Gastrocnemius medialis (tissue), 4 donors: ENCODE data around the gene ARHGAP26. TPM values are rescaled to one million over a fixed set of nuclear protein-coding genes. Genes with fewer than 3 reads are reported as not detected.
A peak's percentile ranks its signal among the peaks of the same experiment; 100 is the strongest.

ENCODE experiments used
- ATAC-seq, 2 donors: fragments of 150-250 bp; one replicate each; pipeline ENCODE4 v1.9.1; 2016
- DNase-seq, 2 donors: peaks; one replicate each; pipeline ENCODE4 v3.0.0-alpha.2; 2019
- H3K27ac ChIP-seq, 4 donors: fragments of 200-600 bp; sonication (generic); 1 replicate in 1 of 4; 2 replicates in 3 of 4; pipeline ENCODE4 v1.5.1; 2016 to 2018; ENCODE audit warnings: mild to moderate bottlenecking in 2 of 4, moderate library complexity in 1 of 4
- H3K27me3 ChIP-seq, 3 donors: fragments of 200-600 bp; sonication (generic) in 2 of 3; 1 replicate in 1 of 3; 2 replicates in 2 of 3; pipeline versions ENCODE4 v1.5.1 to v1.6.0; 2016 to 2019; ENCODE audit warnings: mild to moderate bottlenecking in 1 of 3, moderate library complexity in 1 of 3
- H3K36me3 ChIP-seq, 2 donors: fragments of 200-600 bp; sonication (generic) in 1 of 2; one replicate each; pipeline ENCODE4 v1.5.1; 2017 to 2018
- H3K4me1 ChIP-seq, 2 donors: fragments of 200-600 bp; sonication (generic) in 1 of 2; one replicate each; pipeline ENCODE4 v1.5.1; 2016 to 2017; ENCODE audit warnings: mild to moderate bottlenecking in 2 of 2
- H3K4me3 ChIP-seq, 4 donors: fragments of 200-600 bp; sonication (generic) in 3 of 4; 1 replicate in 1 of 4; 2 replicates in 3 of 4; pipeline ENCODE4 v1.5.1; 2016 to 2019; ENCODE audit warnings: mild to moderate bottlenecking in 2 of 4
- H3K9me3 ChIP-seq, 3 donors: fragments of 200-600 bp; sonication (generic) in 2 of 3; 1 replicate in 1 of 3; 2 replicates in 2 of 3; pipeline ENCODE4 v1.5.1; 2016 to 2019
- POLR2A ChIP-seq, 2 donors: fragments of 450-650 bp; IDR thresholded peaks; one replicate each; pipeline ENCODE4 v1.6.1; 2017; ENCODE audit warnings: antibody characterized with exemption in 2 of 2, mild to moderate bottlenecking in 2 of 2, moderate library complexity in 2 of 2
- in situ Hi-C, 4 donors: fragments of 200-750 bp; cut with MboI; loops; one replicate each; pipeline versions ENCODE4 v1.15.0 to v1.8.0; 2017; ENCODE audit warnings: low sequenced_read_pairs in 4 of 4
- intact Hi-C: fragments of 100-400 bp; cut with DNase I; formaldehyde crosslinking; loops from one replicate; pipeline ENCODE4 v1.15.1; 2023; ENCODE audit warnings: low total_unique reads
- total RNA-seq, 4 donors: library from RNA; depleted of rRNA; stranded (reverse); fragments of >200 nt; gene quantifications; one replicate each; pipeline versions ENCODE4 v1.1.0 to v1.2.3, GENCODE V29; 2016
- TF ChIP-seq, protein P1 (sequence below), 5 experiments: fragments of 450-650 bp in 3 of 5; fragments of 200-600 bp in 2 of 5; sonication (generic) in 2 of 5; IDR thresholded peaks in 4 of 5; conservative IDR thresholded peaks in 1 of 5; 1 replicate in 4 of 5; 2 replicates in 1 of 5; pipeline ENCODE4 v1.5.1; 2016 to 2019; ENCODE audit warnings: antibody characterized with exemption in 5 of 5, mild to moderate bottlenecking in 3 of 5, moderate library complexity in 3 of 5

Gene ARHGAP26
- total RNA-seq, 4 donors from 2014 or later = 9.1 to 22.4 (median 13.4) TPM

DNA sequence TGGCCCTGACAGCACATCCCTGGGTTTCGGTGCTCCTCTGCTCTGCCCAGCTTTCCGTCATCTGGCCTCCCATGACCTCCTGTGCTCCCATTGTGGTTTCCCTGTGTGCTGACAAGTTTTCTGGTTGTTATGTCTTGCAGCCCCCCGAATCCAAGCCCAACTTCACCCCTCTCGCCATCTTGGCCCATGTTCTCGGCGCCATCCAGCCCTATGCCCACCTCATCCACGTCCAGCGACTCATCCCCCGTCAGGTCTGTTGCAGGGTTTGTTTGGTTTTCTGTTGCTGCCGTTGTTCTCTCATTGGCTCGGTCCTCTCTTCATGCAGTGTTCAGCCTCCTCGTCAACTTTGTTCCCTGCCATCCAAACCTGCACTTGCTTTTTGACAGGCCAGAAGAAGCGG lies 436.9 kb downstream of the ARHGAP26 start:
- in situ Hi-C loops = no loop called here
- DNase-seq (no peak), ATAC-seq (no peak)
- no peak for TF ChIP-seq POLR2A (IDR thresholded peaks at IDR 0.05)
- TF ChIP-seq, protein P1, sequence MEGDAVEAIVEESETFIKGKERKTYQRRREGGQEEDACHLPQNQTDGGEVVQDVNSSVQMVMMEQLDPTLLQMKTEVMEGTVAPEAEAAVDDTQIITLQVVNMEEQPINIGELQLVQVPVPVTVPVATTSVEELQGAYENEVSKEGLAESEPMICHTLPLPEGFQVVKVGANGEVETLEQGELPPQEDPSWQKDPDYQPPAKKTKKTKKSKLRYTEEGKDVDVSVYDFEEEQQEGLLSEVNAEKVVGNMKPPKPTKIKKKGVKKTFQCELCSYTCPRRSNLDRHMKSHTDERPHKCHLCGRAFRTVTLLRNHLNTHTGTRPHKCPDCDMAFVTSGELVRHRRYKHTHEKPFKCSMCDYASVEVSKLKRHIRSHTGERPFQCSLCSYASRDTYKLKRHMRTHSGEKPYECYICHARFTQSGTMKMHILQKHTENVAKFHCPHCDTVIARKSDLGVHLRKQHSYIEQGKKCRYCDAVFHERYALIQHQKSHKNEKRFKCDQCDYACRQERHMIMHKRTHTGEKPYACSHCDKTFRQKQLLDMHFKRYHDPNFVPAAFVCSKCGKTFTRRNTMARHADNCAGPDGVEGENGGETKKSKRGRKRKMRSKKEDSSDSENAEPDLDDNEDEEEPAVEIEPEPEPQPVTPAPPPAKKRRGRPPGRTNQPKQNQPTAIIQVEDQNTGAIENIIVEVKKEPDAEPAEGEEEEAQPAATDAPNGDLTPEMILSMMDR (IDR thresholded peaks at IDR 0.05 in 4 of 5, conservative IDR thresholded peaks at IDR 0.05 in 1 of 5) = no peak
- Histone ChIP-seq H3K9me3 (no peaks in the 10 kb centered on the region), H3K27me3 (no peaks in the 10 kb centered on the region), H3K36me3 (no peaks in the 10 kb centered on the region), H3K27ac (no peak overlapping the region), H3K4me1 (peaks cover 14 to 22% of the 10 kb centered on the region in 2 donors), H3K4me3 (no peak overlapping the region)
- intact Hi-C loops = loop anchor here (10.0 kb wide), 1 partner anchor 272 kb away; no protein-coding TSS in a partner anchor

DNA sequence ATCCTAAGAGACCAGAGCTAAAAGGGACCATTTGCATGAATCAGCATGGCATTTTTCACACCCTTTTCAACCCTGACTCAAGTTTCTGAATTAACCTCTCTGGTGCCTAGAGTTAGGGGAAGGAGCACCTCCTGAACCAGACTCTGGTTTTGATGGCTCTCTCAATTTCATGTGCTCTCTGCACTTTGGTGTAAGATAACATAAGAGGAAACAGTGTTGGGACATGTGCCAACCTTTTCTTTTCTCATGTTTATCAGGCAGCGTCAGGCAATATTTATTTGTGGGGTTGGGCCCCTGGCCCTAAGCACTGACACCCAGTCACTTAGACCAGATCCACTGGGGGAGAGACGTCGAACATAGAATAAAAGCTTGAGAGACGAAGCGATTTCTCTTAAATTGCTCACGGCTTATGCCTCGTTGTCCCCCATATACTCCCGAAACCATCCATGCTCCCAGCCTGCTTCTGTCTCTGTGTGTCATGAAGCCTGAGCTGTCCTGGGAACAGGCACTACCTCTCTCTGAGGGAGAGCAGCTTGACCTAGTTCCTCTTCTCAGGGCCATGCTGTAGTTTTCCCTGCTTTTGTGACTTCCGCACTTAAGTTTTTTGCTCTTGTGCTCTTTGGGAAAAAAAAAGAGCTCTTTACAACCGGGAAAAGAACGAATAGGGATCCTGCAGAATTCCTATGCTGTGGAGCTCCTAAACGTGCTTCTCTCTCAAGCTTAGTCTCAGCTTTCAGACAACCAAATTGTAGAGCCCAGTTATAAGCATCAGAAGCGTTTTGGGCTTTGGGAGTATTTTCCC lies 437.6 kb downstream of the ARHGAP26 start:
- Histone ChIP-seq H3K27me3 (no peaks in the 10 kb centered on the region), H3K9me3 (no peaks in the 10 kb centered on the region), H3K36me3 (no peaks in the 10 kb centered on the region), H3K4me1 (peaks cover 14 to 29% of the 10 kb centered on the region in 2 donors), H3K4me3 (no peak overlapping the region), H3K27ac (peak overlapping the region; percentile 27 to 56 (median 52))
- ATAC-seq (peak; percentile 37 to 49), DNase-seq (no peak)
- intact Hi-C loops = loop anchor here (10.0 kb wide), 1 partner anchor 273 kb away; no protein-coding TSS in a partner anchor
- in situ Hi-C loops = no loop called here
- no peak for TF ChIP-seq POLR2A (IDR thresholded peaks at IDR 0.05)

DNA sequence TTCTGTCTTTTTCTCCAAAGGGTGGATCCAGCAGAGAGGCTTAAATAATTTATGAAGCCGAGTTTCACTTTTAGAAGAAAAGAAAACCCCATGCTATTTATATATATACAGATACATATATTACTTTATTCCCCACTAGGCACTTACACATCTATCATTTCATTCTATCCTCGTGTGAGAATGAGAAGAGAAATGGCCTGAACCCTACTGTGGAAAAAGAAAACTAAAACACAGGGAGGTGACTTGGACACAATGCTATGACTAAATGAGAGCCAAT lies 438.1 kb downstream of the ARHGAP26 start:
- Histone ChIP-seq H3K4me3 (no peak overlapping the region), H3K9me3 (no peaks in the 10 kb centered on the region), H3K36me3 (no peaks in the 10 kb centered on the region), H3K4me1 (peaks cover 17 to 33% of the 10 kb centered on the region in 2 donors), H3K27me3 (no peaks in the 10 kb centered on the region), H3K27ac (peak overlapping the region; percentile 27 to 56 (median 52))
- ATAC-seq (peak in 1 of 2 donors; percentile 5), DNase-seq (no peak)
- TF ChIP-seq, protein P1 (IDR thresholded peaks at IDR 0.05 in 4 of 5, conservative IDR thresholded peaks at IDR 0.05 in 1 of 5) = no peak
- TF ChIP-seq POLR2A (IDR thresholded peaks at IDR 0.05) = no peak
- in situ Hi-C loops (no loop called here), intact Hi-C loops (loop anchor here (10.0 kb wide), 1 partner anchor 274 kb away; no protein-coding TSS in a partner anchor)

DNA sequence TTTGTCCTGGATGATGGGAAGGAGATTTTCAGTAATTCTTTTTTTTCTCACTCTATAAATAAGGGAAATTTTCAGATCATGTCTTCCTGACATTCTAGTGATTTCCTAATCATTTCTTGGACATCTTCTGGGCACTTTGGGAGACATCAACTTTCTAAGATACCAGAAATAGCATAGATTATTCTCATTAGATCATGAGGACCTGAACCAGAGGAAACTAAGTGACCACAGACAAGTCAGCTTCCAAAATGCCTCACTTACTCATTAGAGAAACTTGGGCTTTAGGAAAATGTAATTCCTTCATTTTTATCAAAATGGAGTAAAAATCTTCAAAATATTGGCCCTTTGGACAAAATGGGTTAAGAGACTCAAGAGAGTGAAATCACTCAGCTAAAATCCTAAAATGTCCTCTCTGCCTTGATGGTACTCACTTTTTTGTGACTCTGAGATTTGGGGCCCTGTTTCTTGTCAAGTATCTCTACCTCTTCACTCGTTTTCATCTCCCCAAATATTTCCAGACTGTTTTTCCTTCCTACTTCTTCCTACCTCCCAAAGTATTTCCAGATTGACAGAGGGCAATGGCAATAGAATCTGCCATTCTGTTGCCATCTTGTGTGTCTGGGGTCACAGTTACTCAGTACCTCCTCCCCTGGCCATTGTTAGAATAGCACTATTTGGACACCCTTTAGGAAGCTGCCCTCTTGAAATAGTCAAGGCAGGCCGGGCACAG lies 438.8 kb downstream of the ARHGAP26 start:
- no peak overlapping the region for H3K4me3 ChIP-seq
- in situ Hi-C loops = no loop called here
- peak overlapping the region in 3 of 4 donors; percentile 27 to 56 (median 51) for H3K27ac ChIP-seq
- TF ChIP-seq, protein P1 (IDR thresholded peaks at IDR 0.05 in 4 of 5, conservative IDR thresholded peaks at IDR 0.05 in 1 of 5) = no peak
- no peak for TF ChIP-seq POLR2A (IDR thresholded peaks at IDR 0.05)
- no peaks in the 10 kb centered on the region for H3K36me3 ChIP-seq
- intact Hi-C loops = loop anchor here (10.0 kb wide), 1 partner anchor 274 kb away; no protein-coding TSS in a partner anchor
- DNase-seq = no peak
- H3K4me1 ChIP-seq = peaks cover 22 to 39% of the 10 kb centered on the region in 2 donors
- H3K9me3 ChIP-seq = no peaks in the 10 kb centered on the region
- H3K27me3 ChIP-seq = no peaks in the 10 kb centered on the region
- ATAC-seq = no peak

DNA sequence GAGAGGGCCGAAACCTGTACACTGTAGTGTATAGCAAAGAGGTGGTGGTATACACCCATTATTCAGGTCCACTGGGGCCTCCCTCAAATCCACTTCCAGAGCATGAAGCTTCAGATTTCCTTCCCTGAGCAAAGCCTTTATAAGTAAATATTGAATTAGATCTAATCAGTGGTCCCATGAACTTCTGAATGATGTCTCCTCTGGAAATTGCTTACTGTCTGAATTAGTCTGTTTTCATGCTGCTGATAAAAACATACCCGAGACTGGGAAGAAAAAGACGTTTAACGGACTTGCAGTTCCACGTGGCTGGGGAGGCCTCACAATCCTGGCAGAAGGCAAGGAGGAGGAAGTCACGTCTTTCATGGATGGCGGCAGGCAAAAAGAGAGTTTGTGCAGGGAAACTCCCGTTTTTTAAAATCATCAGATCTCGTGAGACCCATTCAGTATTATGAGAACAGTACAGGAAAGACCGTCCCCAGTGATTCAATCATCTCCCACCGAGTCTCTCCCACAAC lies 439.8 kb downstream of the ARHGAP26 start:
- no peak for DNase-seq
- H3K27ac ChIP-seq = no peak overlapping the region
- ATAC-seq = no peak
- no peak overlapping the region for H3K4me3 ChIP-seq
- peaks cover 19 to 36% of the 10 kb centered on the region in 2 donors for H3K4me1 ChIP-seq
- H3K36me3 ChIP-seq = no peaks in the 10 kb centered on the region
- intact Hi-C loops = loop anchor here (10.0 kb wide), 1 partner anchor 275 kb away; no protein-coding TSS in a partner anchor
- TF ChIP-seq POLR2A (IDR thresholded peaks at IDR 0.05) = no peak
- TF ChIP-seq, protein P1 (IDR thresholded peaks at IDR 0.05 in 4 of 5, conservative IDR thresholded peaks at IDR 0.05 in 1 of 5) = no peak
- in situ Hi-C loops = no loop called here
- H3K27me3 ChIP-seq = no peaks in the 10 kb centered on the region
- no peaks in the 10 kb centered on the region for H3K9me3 ChIP-seq
